ENCODE measurements around the gene NALF2. TPM values are rescaled to one million over a fixed set of nuclear protein-coding genes. Genes with fewer than 3 reads are reported as not detected.

The NALF2 gene
- total and polyA plus RNA-seq, 4 donors = 0.13 to 0.26 TPM; not detected in 2

- 19 to 39% methylated on average over 15 to 16 of the region's 16 CpGs for WGBS, 2 donors
- Histone ChIP-seq H3K36me3 (ENCODE audit: control insufficient read depth in 1 of 2, insufficient read depth in 2 of 2, low read length in 1 of 2) (no peaks in the 10 kb centered on the region), H3K9me3 (ENCODE audit: control insufficient read depth, low read length) (peaks cover 2% of the 10 kb centered on the region), H3K27ac (ENCODE audit: low read depth in 1 of 2, low read length in 2 of 2) (no peak overlapping the region), H3K4me1 (ENCODE audit: control insufficient read depth in 1 of 2, insufficient read depth in 2 of 2, low read length in 2 of 2) (no peaks in the 10 kb centered on the region), H3K27me3 (ENCODE audit: control insufficient read depth in 1 of 2, insufficient read depth in 2 of 2, low read length in 1 of 2) (no peaks in the 10 kb centered on the region), H3K4me3 (ENCODE audit: low read length in 2 of 2) (no peak overlapping the region)
- intact Hi-C loops (cut with DNase I) = no loop called here
- ATAC-seq (ENCODE audit: low FRiP score) (no peak), DNase-seq (no peak)
Observed at GRCh38 chrX:69503228-69503781, 821 bp upstream of the NALF2 start.

GRCh38 chrX:69504626-69505612 is 793 bp downstream of the NALF2 start:
- ATAC-seq (ENCODE audit: low FRiP score) (no peak), DNase-seq (no peak)
- H3K27me3 ChIP-seq (ENCODE audit: control insufficient read depth in 1 of 2, insufficient read depth in 2 of 2, low read length in 1 of 2) = no peaks in the 10 kb centered on the region
- no peaks in the 10 kb centered on the region for H3K36me3 ChIP-seq (ENCODE audit: control insufficient read depth in 1 of 2, insufficient read depth in 2 of 2, low read length in 1 of 2)
- peak overlapping the region in 1 of 2 donors; percentile 1 for H3K4me3 ChIP-seq (ENCODE audit: low read length in 2 of 2)
- H3K4me1 ChIP-seq (ENCODE audit: control insufficient read depth in 1 of 2, insufficient read depth in 2 of 2, low read length in 2 of 2) = no peaks in the 10 kb centered on the region
- WGBS, 2 donors = 1 to 40% methylated on average over 98 to 146 of the region's 146 CpGs
- no peak overlapping the region for H3K27ac ChIP-seq (ENCODE audit: low read depth in 1 of 2, low read length in 2 of 2)
- intact Hi-C loops (cut with DNase I) = no loop called here
- peaks cover 2% of the 10 kb centered on the region for H3K9me3 ChIP-seq (ENCODE audit: control insufficient read depth, low read length)

- DNase-seq = no peak
- no peak overlapping the region for H3K27ac ChIP-seq (ENCODE audit: low read depth in 1 of 2, low read length in 2 of 2)
- H3K27me3 ChIP-seq (ENCODE audit: control insufficient read depth in 1 of 2, insufficient read depth in 2 of 2, low read length in 1 of 2) = no peaks in the 10 kb centered on the region
- no peak overlapping the region for H3K4me3 ChIP-seq (ENCODE audit: low read length in 2 of 2)
- H3K4me1 ChIP-seq (ENCODE audit: control insufficient read depth in 1 of 2, insufficient read depth in 2 of 2, low read length in 2 of 2) = no peaks in the 10 kb centered on the region
- no peaks in the 10 kb centered on the region for H3K36me3 ChIP-seq (ENCODE audit: control insufficient read depth in 1 of 2, insufficient read depth in 2 of 2, low read length in 1 of 2)
- H3K9me3 ChIP-seq (ENCODE audit: control insufficient read depth, low read length) = no peaks in the 10 kb centered on the region
- 12 to 55% methylated on average over 35 to 36 of the region's 36 CpGs for WGBS, 2 donors
- intact Hi-C loops (cut with DNase I) = no loop called here
- no peak for ATAC-seq (ENCODE audit: low FRiP score)
Observed at GRCh38 chrX:69505772-69506616, 1.9 kb downstream of the NALF2 start.

GRCh38 chrX:69506617-69507499 is 2.7 kb downstream of the NALF2 start:
- Histone ChIP-seq H3K4me1 (ENCODE audit: control insufficient read depth in 1 of 2, insufficient read depth in 2 of 2, low read length in 2 of 2) (no peaks in the 10 kb centered on the region), H3K27me3 (ENCODE audit: control insufficient read depth in 1 of 2, insufficient read depth in 2 of 2, low read length in 1 of 2) (no peaks in the 10 kb centered on the region), H3K4me3 (ENCODE audit: low read length in 2 of 2) (no peak overlapping the region), H3K9me3 (ENCODE audit: control insufficient read depth, low read length) (no peaks in the 10 kb centered on the region), H3K27ac (ENCODE audit: low read depth in 1 of 2, low read length in 2 of 2) (no peak overlapping the region), H3K36me3 (ENCODE audit: control insufficient read depth in 1 of 2, insufficient read depth in 2 of 2, low read length in 1 of 2) (no peaks in the 10 kb centered on the region)
- intact Hi-C loops (cut with DNase I) = no loop called here
- DNase-seq (no peak), ATAC-seq (ENCODE audit: low FRiP score) (no peak)
- 53 to 55% methylated on average over 14 to 15 of the region's 15 CpGs for WGBS, 2 donors

- DNase-seq (no peak), ATAC-seq (ENCODE audit: low FRiP score) (no peak)
- H3K9me3 ChIP-seq (ENCODE audit: control insufficient read depth, low read length) = no peaks in the 10 kb centered on the region
- H3K4me3 ChIP-seq (ENCODE audit: low read length in 2 of 2) = no peak overlapping the region
- no peak overlapping the region for H3K27ac ChIP-seq (ENCODE audit: low read depth in 1 of 2, low read length in 2 of 2)
- intact Hi-C loops (cut with DNase I) = no loop called here
- H3K27me3 ChIP-seq (ENCODE audit: control insufficient read depth in 1 of 2, insufficient read depth in 2 of 2, low read length in 1 of 2) = no peaks in the 10 kb centered on the region
- H3K4me1 ChIP-seq (ENCODE audit: control insufficient read depth in 1 of 2, insufficient read depth in 2 of 2, low read length in 2 of 2) = no peaks in the 10 kb centered on the region
- no peaks in the 10 kb centered on the region for H3K36me3 ChIP-seq (ENCODE audit: control insufficient read depth in 1 of 2, insufficient read depth in 2 of 2, low read length in 1 of 2)
- 69 to 76% methylated on average over 7 of the region's 7 CpGs for WGBS, 2 donors
Observed at GRCh38 chrX:69507500-69507789, 3.3 kb downstream of the NALF2 start.

GRCh38 chrX:69508610-69509009 is 4.5 kb downstream of the NALF2 start:
- H3K27ac ChIP-seq (ENCODE audit: low read depth in 1 of 2, low read length in 2 of 2) = no peak overlapping the region
- H3K36me3 ChIP-seq (ENCODE audit: control insufficient read depth in 1 of 2, insufficient read depth in 2 of 2, low read length in 1 of 2) = no peaks in the 10 kb centered on the region
- DNase-seq (no peak), ATAC-seq (ENCODE audit: low FRiP score) (no peak)
- H3K4me3 ChIP-seq (ENCODE audit: low read length in 2 of 2) = no peak overlapping the region
- H3K4me1 ChIP-seq (ENCODE audit: control insufficient read depth in 1 of 2, insufficient read depth in 2 of 2, low read length in 2 of 2) = no peaks in the 10 kb centered on the region
- intact Hi-C loops (cut with DNase I) = no loop called here
- WGBS, 2 donors = 78 to 83% methylated on average over 5 of the region's 5 CpGs
- no peaks in the 10 kb centered on the region for H3K27me3 ChIP-seq (ENCODE audit: control insufficient read depth in 1 of 2, insufficient read depth in 2 of 2, low read length in 1 of 2)
- H3K9me3 ChIP-seq (ENCODE audit: control insufficient read depth, low read length) = no peaks in the 10 kb centered on the region

- Histone ChIP-seq H3K4me1 (ENCODE audit: control insufficient read depth in 1 of 2, insufficient read depth in 2 of 2, low read length in 2 of 2) (no peaks in the 10 kb centered on the region), H3K36me3 (ENCODE audit: control insufficient read depth in 1 of 2, insufficient read depth in 2 of 2, low read length in 1 of 2) (no peaks in the 10 kb centered on the region), H3K27ac (ENCODE audit: low read depth in 1 of 2, low read length in 2 of 2) (no peak overlapping the region), H3K4me3 (ENCODE audit: low read length in 2 of 2) (no peak overlapping the region), H3K9me3 (ENCODE audit: control insufficient read depth, low read length) (no peaks in the 10 kb centered on the region), H3K27me3 (ENCODE audit: control insufficient read depth in 1 of 2, insufficient read depth in 2 of 2, low read length in 1 of 2) (no peaks in the 10 kb centered on the region)
- ATAC-seq (ENCODE audit: low FRiP score) (no peak), DNase-seq (no peak)
- 45 to 57% methylated on average over 6 of the region's 6 CpGs for WGBS, 2 donors
- intact Hi-C loops (cut with DNase I) = no loop called here
Observed at GRCh38 chrX:69510137-69510715, 6.1 kb downstream of the NALF2 start.

Measured in aorta (tissue), 5 donors.